HG02759 (cell line): ENCODE results near the gene DMRTB1.

Experiments used
- ATAC-seq: cut with Tn5 transposase; IDR thresholded peaks from one replicate; pipeline ENCODE4 v1.9.1; 2021; ENCODE audit warnings: mild to moderate bottlenecking, moderate library complexity; ENCODE audit not compliant: unreplicated experiment

The DMRTB1 gene

GRCh38 chr1:53484705-53485477, 25.7 kb downstream of the DMRTB1 start:
- ATAC-seq: no peak

- ATAC-seq: no peak
Observed at GRCh38 chr1:53485478-53486394, 26.5 kb downstream of the DMRTB1 start.

- ATAC-seq: no peak
Observed at GRCh38 chr1:53486395-53487026, 27.3 kb downstream of the DMRTB1 start.

- ATAC-seq: no peak
Observed at GRCh38 chr1:53490351-53490750, 31.2 kb downstream of the DMRTB1 start.

GRCh38 chr1:53495633-53496345, 36.6 kb downstream of the DMRTB1 start:
- ATAC-seq: no peak

- no peak for ATAC-seq
Observed at GRCh38 chr1:53498555-53499131, 39.4 kb downstream of the DMRTB1 start.

- ATAC-seq: no peak
Observed at GRCh38 chr1:53499257-53500203, 40.3 kb downstream of the DMRTB1 start.

GRCh38 chr1:53500204-53501064, 41.2 kb downstream of the DMRTB1 start:
- no peak for ATAC-seq

- no peak for ATAC-seq
Observed at GRCh38 chr1:53501065-53502005, 42.1 kb downstream of the DMRTB1 start.

GRCh38 chr1:53502641-53503432, 43.6 kb downstream of the DMRTB1 start:
- ATAC-seq: no peak

GRCh38 chr1:53503433-53504217, 44.4 kb downstream of the DMRTB1 start:
- ATAC-seq: no peak

GRCh38 chr1:53504901-53505300, 45.7 kb downstream of the DMRTB1 start:
- ATAC-seq: no peak

- no peak for ATAC-seq
Observed at GRCh38 chr1:53505401-53505800, 46.2 kb downstream of the DMRTB1 start.

GRCh38 chr1:53505891-53506290, 46.7 kb downstream of the DMRTB1 start:
- ATAC-seq: no peak

- no peak for ATAC-seq
Observed at GRCh38 chr1:53506355-53507050, 47.3 kb downstream of the DMRTB1 start.
